ENCODE results near the gene HAUS7. TPM values are rescaled to one million over a fixed set of nuclear protein-coding genes. Genes with fewer than 3 reads are reported as not detected.

HAUS7 gene
- total and polyA plus RNA-seq, 2 of the 8 experiments (the other 6 are each of a cell fraction or from before 2014, with no cell fraction given): 45.4 to 54.0 TPM

DNA sequence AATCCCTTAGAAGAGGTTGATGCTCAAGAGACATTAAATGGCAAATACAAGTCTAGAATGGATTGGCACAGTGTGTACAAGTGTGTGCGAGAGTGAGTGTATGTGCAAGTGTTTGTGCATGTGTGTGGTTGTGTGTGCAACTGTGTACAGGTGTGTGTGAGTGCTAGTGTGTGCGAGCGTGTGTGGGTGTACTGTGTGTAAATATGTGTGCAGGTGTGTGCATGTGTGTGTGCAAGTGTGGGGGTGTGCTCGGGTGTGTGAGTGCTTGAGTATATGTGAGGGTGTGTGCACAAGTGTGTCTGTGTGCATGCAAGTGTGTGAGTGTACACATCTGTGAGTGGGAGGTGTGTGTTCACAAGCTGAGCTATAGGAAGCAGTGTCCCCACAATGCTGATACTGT is 30.4 kb downstream of the HAUS7 start (continued):
- TF ChIP-seq, protein P1, sequence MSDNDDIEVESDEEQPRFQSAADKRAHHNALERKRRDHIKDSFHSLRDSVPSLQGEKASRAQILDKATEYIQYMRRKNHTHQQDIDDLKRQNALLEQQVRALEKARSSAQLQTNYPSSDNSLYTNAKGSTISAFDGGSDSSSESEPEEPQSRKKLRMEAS (IDR thresholded peaks at IDR 0.05): no peak
- TF ChIP-seq HDAC2 (IDR thresholded peaks at IDR 0.05; ENCODE audit: borderline replicate concordance in 1 of 2, low read depth in 2 of 2, low read length in 2 of 2) (no peak), RFX5 (IDR thresholded peaks at IDR 0.05; ENCODE audit: borderline replicate concordance, low read depth, low read length) (no peak), MAFK (IDR thresholded peaks at IDR 0.05; ENCODE audit: low read depth, low read length) (no peak), KDM5A (IDR thresholded peaks at IDR 0.05; ENCODE audit: low read length) (no peak), YY1 (IDR thresholded peaks at IDR 0.05; ENCODE audit: low read depth, low read length) (no peak)
- TF ChIP-seq, protein P2, sequence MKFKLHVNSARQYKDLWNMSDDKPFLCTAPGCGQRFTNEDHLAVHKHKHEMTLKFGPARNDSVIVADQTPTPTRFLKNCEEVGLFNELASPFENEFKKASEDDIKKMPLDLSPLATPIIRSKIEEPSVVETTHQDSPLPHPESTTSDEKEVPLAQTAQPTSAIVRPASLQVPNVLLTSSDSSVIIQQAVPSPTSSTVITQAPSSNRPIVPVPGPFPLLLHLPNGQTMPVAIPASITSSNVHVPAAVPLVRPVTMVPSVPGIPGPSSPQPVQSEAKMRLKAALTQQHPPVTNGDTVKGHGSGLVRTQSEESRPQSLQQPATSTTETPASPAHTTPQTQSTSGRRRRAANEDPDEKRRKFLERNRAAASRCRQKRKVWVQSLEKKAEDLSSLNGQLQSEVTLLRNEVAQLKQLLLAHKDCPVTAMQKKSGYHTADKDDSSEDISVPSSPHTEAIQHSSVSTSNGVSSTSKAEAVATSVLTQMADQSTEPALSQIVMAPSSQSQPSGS (IDR thresholded peaks at IDR 0.05; ENCODE audit: low read length): no peak
